ENCODE results near the gene SULT1A1. TPM values are rescaled to one million over a fixed set of nuclear protein-coding genes. Genes with fewer than 3 reads are reported as not detected.
"Not testable (repeated sequence)": the region's sequence is repeated elsewhere in the genome, so short reads cannot be mapped to it uniquely, and the experiment has no call there.

The SULT1A1 gene
- total and polyA plus RNA-seq, 2 of the 8 experiments (the other 6 are each of a cell fraction or from before 2014, with no cell fraction given) = 2.1 to 4.0 TPM

- not testable (repeated sequence) for H2AFZ ChIP-seq (ENCODE audit: low read length); H4K20me1 ChIP-seq (replicated peaks in 1 of 2; ENCODE audit: control insufficient read depth in 1 of 2, insufficient read depth in 2 of 2, low read length in 2 of 2)
Measured at GRCh38 chr16:28639959-28640358, 30.1 kb upstream of the SULT1A1 start.

GRCh38 chr16:28638359-28638758 is 28.5 kb upstream of the SULT1A1 start:
- H2BK120ac ChIP-seq (replicated peaks; ENCODE audit: low read depth, low read length); H3K27ac ChIP-seq (ENCODE audit: low read depth, low read length); H3K23ac ChIP-seq (ENCODE audit: insufficient read length); H2BK12ac ChIP-seq (ENCODE audit: low read depth, low read length); H4K8ac ChIP-seq (ENCODE audit: extremely low read depth, insufficient read depth, low read length); H3K56ac ChIP-seq (replicated peaks; ENCODE audit: insufficient read length, low read depth, low read length); H3K14ac ChIP-seq (ENCODE audit: insufficient read length); H2BK15ac ChIP-seq (ENCODE audit: low read length); H3K27me3 ChIP-seq (replicated peaks in 1 of 4; ENCODE audit: control insufficient read depth in 3 of 4, extremely low read depth in 1 of 4, insufficient read depth in 3 of 4, low read length in 3 of 4); CTCF ChIA-PET (ENCODE audit: partially characterized antibody); H4K20me1 ChIP-seq (replicated peaks in 1 of 2; ENCODE audit: control insufficient read depth in 1 of 2, insufficient read depth in 2 of 2, low read length in 2 of 2); DNase-seq (ENCODE audit: low read depth in 1 of 2, low spot score in 2 of 2); H3K9me3 ChIP-seq (ENCODE audit: insufficient read depth in 2 of 2, low read depth in 1 of 2, low read length in 1 of 2); H3K36me3 ChIP-seq (ENCODE audit: control insufficient read depth in 2 of 4, insufficient read depth in 4 of 4, low read length in 3 of 4); H4K91ac ChIP-seq (replicated peaks; ENCODE audit: insufficient read length, low read length); H3K23me2 ChIP-seq (ENCODE audit: low read depth, low read length); POLR2A ChIA-PET (ENCODE audit: partially characterized antibody); H2BK5ac ChIP-seq (ENCODE audit: low read depth, low read length); FAIRE-seq; H3K4me2 ChIP-seq (ENCODE audit: insufficient read depth in 1 of 2, low read depth in 2 of 2, low read length in 2 of 2); H2BK20ac ChIP-seq (ENCODE audit: low read length); H3K79me2 ChIP-seq (ENCODE audit: control insufficient read depth in 1 of 2, insufficient read depth in 2 of 2, low read length in 2 of 2); H3K79me1 ChIP-seq (ENCODE audit: low read depth, low read length); H3K4me1 ChIP-seq (replicated peaks in 1 of 4; ENCODE audit: control insufficient read depth in 3 of 4, insufficient read depth in 4 of 4, low read length in 3 of 4); H3K4ac ChIP-seq (replicated peaks; ENCODE audit: insufficient read length, low read depth, low read length); H3K18ac ChIP-seq (ENCODE audit: extremely low read depth, low read length); H2AFZ ChIP-seq (ENCODE audit: low read length); H2AK5ac ChIP-seq (ENCODE audit: low read depth, low read length); H3K9ac ChIP-seq (replicated peaks in 1 of 4; ENCODE audit: extremely low read depth in 1 of 4, low read depth in 3 of 4, low read length in 3 of 4); H4K5ac ChIP-seq (ENCODE audit: insufficient read length, low read depth, low read length); H3K4me3 ChIP-seq (ENCODE audit: extremely low read depth in 1 of 4, insufficient read depth in 2 of 4, low read depth in 3 of 4, low read length in 4 of 4): not testable (repeated sequence)
- WGBS, 2 experiments (ENCODE audit: extremely low coverage in 1 of 2, insufficient coverage in 1 of 2, insufficient read length in 1 of 2, insufficient replicate concordance in 2 of 2, low coverage in 1 of 2, low lambda C conversion rate in 2 of 2, missing lambda C conversion rate in 1 of 2) = 90% methylated on average over 2 of the region's 5 CpGs; no CpG with 5 or more reads in 1 of the 2 experiments

More at GRCh38 chr16:28639959-28640358, 30.1 kb upstream of the SULT1A1 start:
- H3K79me1 ChIP-seq (ENCODE audit: low read depth, low read length); H3K79me2 ChIP-seq (ENCODE audit: control insufficient read depth in 1 of 2, insufficient read depth in 2 of 2, low read length in 2 of 2); H2AK5ac ChIP-seq (ENCODE audit: low read depth, low read length); H3K27me3 ChIP-seq (replicated peaks in 1 of 4; ENCODE audit: control insufficient read depth in 3 of 4, extremely low read depth in 1 of 4, insufficient read depth in 3 of 4, low read length in 3 of 4); H3K9ac ChIP-seq (replicated peaks in 1 of 4; ENCODE audit: extremely low read depth in 1 of 4, low read depth in 3 of 4, low read length in 3 of 4); CTCF ChIA-PET (ENCODE audit: partially characterized antibody); H2BK15ac ChIP-seq (ENCODE audit: low read length); DNase-seq (ENCODE audit: low read depth in 1 of 2, low spot score in 2 of 2); H4K8ac ChIP-seq (ENCODE audit: extremely low read depth, insufficient read depth, low read length); POLR2A ChIA-PET (ENCODE audit: partially characterized antibody); H3K18ac ChIP-seq (ENCODE audit: extremely low read depth, low read length); H3K56ac ChIP-seq (replicated peaks; ENCODE audit: insufficient read length, low read depth, low read length); H2BK120ac ChIP-seq (replicated peaks; ENCODE audit: low read depth, low read length); H3K23ac ChIP-seq (ENCODE audit: insufficient read length); H2BK12ac ChIP-seq (ENCODE audit: low read depth, low read length); H3K23me2 ChIP-seq (ENCODE audit: low read depth, low read length); FAIRE-seq; H3K4me3 ChIP-seq (ENCODE audit: extremely low read depth in 1 of 4, insufficient read depth in 2 of 4, low read depth in 3 of 4, low read length in 4 of 4); H2BK20ac ChIP-seq (ENCODE audit: low read length); H3K4me1 ChIP-seq (replicated peaks in 1 of 4; ENCODE audit: control insufficient read depth in 3 of 4, insufficient read depth in 4 of 4, low read length in 3 of 4); H3K4ac ChIP-seq (replicated peaks; ENCODE audit: insufficient read length, low read depth, low read length); H3K4me2 ChIP-seq (ENCODE audit: insufficient read depth in 1 of 2, low read depth in 2 of 2, low read length in 2 of 2); H4K91ac ChIP-seq (replicated peaks; ENCODE audit: insufficient read length, low read length); H2BK5ac ChIP-seq (ENCODE audit: low read depth, low read length); H3K36me3 ChIP-seq (ENCODE audit: control insufficient read depth in 2 of 4, insufficient read depth in 4 of 4, low read length in 3 of 4); H3K9me3 ChIP-seq (ENCODE audit: insufficient read depth in 2 of 2, low read depth in 1 of 2, low read length in 1 of 2); H4K5ac ChIP-seq (ENCODE audit: insufficient read length, low read depth, low read length); H3K27ac ChIP-seq (ENCODE audit: low read depth, low read length); H3K14ac ChIP-seq (ENCODE audit: insufficient read length): not testable (repeated sequence)
- WGBS, 2 experiments (ENCODE audit: extremely low coverage in 1 of 2, insufficient coverage in 1 of 2, insufficient read length in 1 of 2, insufficient replicate concordance in 2 of 2, low coverage in 1 of 2, low lambda C conversion rate in 2 of 2, missing lambda C conversion rate in 1 of 2) = 95% methylated on average over 2 of the region's 2 CpGs; no CpG with 5 or more reads in 1 of the 2 experiments

All from H1 (cell line).